Common myeloid progenitor, CD34-positive (primary cell): Measurements from ENCODE around the gene SLC6A3.

Source experiments
- CTCF ChIA-PET: fragments of 350-600 bp; sonication (Branson Sonifier 250); formaldehyde crosslinking; loops from one replicate; lab custom pipeline; 2021; ENCODE audit warnings: antibody characterized with exemption; lab: Charles Lee
- POLR2A ChIA-PET: fragments of 350-600 bp; sonication (Branson Sonifier 250); formaldehyde crosslinking; loops from one replicate; lab custom pipeline; 2021; ENCODE audit warnings: antibody characterized with exemption; lab: Charles Lee
- DNase-seq, 3 donors: peaks; one replicate each; pipeline versions ENCODE4 v3.0.0 to v3.0.0-alpha.2; 2013
- H3K27ac ChIP-seq, 2 experiments: 1 replicate in 1 of 2; 2 replicates in 1 of 2; pipeline ENCODE4 v1.7.0; 2013; ENCODE audit warnings: inconsistent platforms in 2 of 2, low read length in 2 of 2, mild to moderate bottlenecking in 2 of 2, low read depth in 1 of 2, moderate library complexity in 1 of 2; ENCODE audit not compliant: severe bottlenecking in 2 of 2, insufficient read depth in 1 of 2, poor library complexity in 1 of 2
- H3K27me3 ChIP-seq, 5 experiments: replicated peaks in 2 of 5; 1 replicate in 3 of 5; 2 replicates in 2 of 5; pipeline versions ENCODE4 v1.6.1 to v1.7.0; 2013; ENCODE audit warnings: low read length in 4 of 5, mild to moderate bottlenecking in 2 of 5, moderate library complexity in 2 of 5, inconsistent platforms in 1 of 5; ENCODE audit not compliant: insufficient read depth in 5 of 5, control insufficient read depth in 4 of 5
- H3K36me3 ChIP-seq, 4 experiments: 1 replicate in 2 of 4; 2 replicates in 2 of 4; pipeline versions ENCODE4 v1.6.1 to v1.7.0; 2013; ENCODE audit warnings: low read length in 3 of 4, control low read depth in 1 of 4, mild to moderate bottlenecking in 1 of 4; ENCODE audit not compliant: control insufficient read depth in 4 of 4, insufficient read depth in 4 of 4
- H3K4me1 ChIP-seq, 4 experiments: 1 replicate in 3 of 4; 2 replicates in 1 of 4; pipeline versions ENCODE4 v1.6.1 to v1.7.1; 2013; ENCODE audit warnings: low read length in 3 of 4, mild to moderate bottlenecking in 3 of 4, control low read depth in 1 of 4, inconsistent platforms in 1 of 4, moderate library complexity in 1 of 4; ENCODE audit not compliant: control insufficient read depth in 4 of 4, insufficient read depth in 4 of 4; ENCODE audit errors: control extremely low read depth in 1 of 4
- H3K4me3 ChIP-seq, 7 experiments: 1 replicate in 4 of 7; 2 replicates in 3 of 7; pipeline versions ENCODE4 v1.5.1 to v1.7.0; 2013; ENCODE audit warnings: mild to moderate bottlenecking in 7 of 7, low read length in 6 of 7, moderate library complexity in 6 of 7, inconsistent platforms in 2 of 7, low read depth in 2 of 7, control low read depth in 1 of 7; ENCODE audit not compliant: insufficient read depth in 4 of 7, control insufficient read depth in 1 of 7; ENCODE audit errors: extremely low read depth in 1 of 7
- H3K9me3 ChIP-seq, 5 experiments: 1 replicate in 4 of 5; 2 replicates in 1 of 5; pipeline versions ENCODE4 v1.6.1 to v1.7.1; 2013; ENCODE audit warnings: low read length in 4 of 5, mild to moderate bottlenecking in 2 of 5, inconsistent platforms in 1 of 5, low read depth in 1 of 5, moderate library complexity in 1 of 5; ENCODE audit not compliant: control insufficient read depth in 4 of 5, insufficient read depth in 2 of 5; ENCODE audit errors: control extremely low read depth in 1 of 5
- WGBS: methylation state at CpG from one replicate; pipeline ENCODE4 v1.1.5; 2013; ENCODE audit not compliant: insufficient coverage; 5-methylcytosine and 5-hydroxymethylcytosine counted together

SLC6A3 gene

GRCh38 chr5:1380011-1380817 lies 65.0 kb downstream of the SLC6A3 start:
- peak; percentile 44 to 79 (median 73) for DNase-seq
- Histone ChIP-seq H3K4me1 (peaks cover 0 to 8% (median 2%) of the 10 kb centered on the region in 4 experiments), H3K9me3 (peaks cover 0 to 18% (median 10%) of the 10 kb centered on the region in 5 experiments), H3K36me3 (no peaks in the 10 kb centered on the region), H3K4me3 (peak overlapping the region in 2 of 7 experiments; percentile 36 to 42), H3K27ac (no peak overlapping the region), H3K27me3 (peaks cover 0 to 38% (median 10%) of the 10 kb centered on the region in 5 experiments)
- 10% methylated on average over 29 of the region's 34 CpGs for whole genome bisulfite sequencing
- ChIA-PET CTCF (interaction anchor here (0.7 to 1.7 kb wide), 9 partner anchors 18 to 478 kb away, joined by 3 to 11 read pairs (median 4); partner anchors contain the start of gene CLPTM1L), POLR2A (interaction anchor here (1.3 kb wide), 1 partner anchor 35 kb away, joined by 4 read pairs; the partner anchor contains the start of gene CLPTM1L)

- Histone ChIP-seq H3K9me3 (peaks cover 0 to 18% (median 10%) of the 10 kb centered on the region in 5 experiments), H3K36me3 (no peaks in the 10 kb centered on the region), H3K27me3 (peaks cover 0 to 48% (median 9%) of the 10 kb centered on the region in 5 experiments), H3K27ac (no peak overlapping the region), H3K4me1 (peaks cover 0 to 8% (median 2%) of the 10 kb centered on the region in 4 experiments), H3K4me3 (no peak overlapping the region)
- ChIA-PET POLR2A (no interaction called here), CTCF (interaction anchor here (0.7 to 1.7 kb wide), 8 partner anchors 15 to 477 kb away, joined by 3 to 11 read pairs (median 4); no protein-coding TSS in a partner anchor)
- DNase-seq: no peak
- 98% methylated on average over 21 of the region's 24 CpGs for WGBS
These were observed 66.2 kb downstream of the SLC6A3 start for GRCh38 chr5:1378866-1379659.

- CTCF ChIA-PET: interaction anchor here (1.0 kb wide), 1 partner anchor 14 kb away, joined by 3 read pairs; no protein-coding TSS in a partner anchor
- Histone ChIP-seq H3K4me1 (peaks cover 0 to 8% (median 2%) of the 10 kb centered on the region in 4 experiments), H3K27me3 (peaks cover 0 to 49% (median 9%) of the 10 kb centered on the region in 5 experiments), H3K27ac (no peak overlapping the region), H3K4me3 (no peak overlapping the region), H3K9me3 (peaks cover 0 to 18% (median 10%) of the 10 kb centered on the region in 5 experiments), H3K36me3 (no peaks in the 10 kb centered on the region)
- POLR2A ChIA-PET: interaction anchor here (0.7 kb wide), 1 partner anchor 7 kb away, joined by 3 read pairs; no protein-coding TSS in a partner anchor
- DNase-seq: no peak
- 96% methylated on average over 8 of the region's 18 CpGs for WGBS
These were observed 67.1 kb downstream of the SLC6A3 start for GRCh38 chr5:1378096-1378495.

- DNase-seq: no peak
- Histone ChIP-seq H3K36me3 (no peaks in the 10 kb centered on the region), H3K27ac (no peak overlapping the region), H3K9me3 (peaks cover 0 to 18% (median 10%) of the 10 kb centered on the region in 5 experiments), H3K27me3 (peaks cover 0 to 52% (median 6%) of the 10 kb centered on the region in 5 experiments), H3K4me3 (no peak overlapping the region), H3K4me1 (peaks cover 0 to 8% (median 2%) of the 10 kb centered on the region in 4 experiments)
- ChIA-PET POLR2A (interaction anchor here (0.6 kb wide), 1 partner anchor 101 kb away, joined by 4 read pairs; no protein-coding TSS in a partner anchor), CTCF (no interaction called here)
- WGBS: 97% methylated on average over 3 of the region's 3 CpGs
These were observed 68.3 kb downstream of the SLC6A3 start for GRCh38 chr5:1376981-1377380.

GRCh38 chr5:1375871-1376810 lies 69.1 kb downstream of the SLC6A3 start:
- H3K27me3 ChIP-seq: peaks cover 0 to 52% (median 6%) of the 10 kb centered on the region in 5 experiments
- H3K27ac ChIP-seq: no peak overlapping the region
- DNase-seq: no peak
- POLR2A ChIA-PET: interaction anchor here (0.6 kb wide), 1 partner anchor 102 kb away, joined by 4 read pairs; no protein-coding TSS in a partner anchor
- CTCF ChIA-PET: no interaction called here
- H3K4me3 ChIP-seq: no peak overlapping the region
- 79% methylated on average over 13 of the region's 23 CpGs for WGBS
- H3K4me1 ChIP-seq: peaks cover 0 to 8% (median 2%) of the 10 kb centered on the region in 4 experiments
- no peaks in the 10 kb centered on the region for H3K36me3 ChIP-seq
- peaks cover 0 to 18% (median 10%) of the 10 kb centered on the region in 5 experiments for H3K9me3 ChIP-seq

GRCh38 chr5:1374679-1375055 lies 70.6 kb downstream of the SLC6A3 start:
- WGBS: 92% methylated on average over 5 of the region's 6 CpGs

More at GRCh38 chr5:1374679-1375055, 70.6 kb downstream of the SLC6A3 start:
- ChIA-PET POLR2A (no interaction called here), CTCF (interaction anchor here (1.0 kb wide), 1 partner anchor 320 kb away, joined by 3 read pairs; no protein-coding TSS in a partner anchor)
- no peaks in the 10 kb centered on the region for H3K4me1 ChIP-seq
- no peak for DNase-seq
- peaks cover 0 to 16% (median 8%) of the 10 kb centered on the region in 5 experiments for H3K9me3 ChIP-seq
- peaks cover 0 to 40% (median 6%) of the 10 kb centered on the region in 5 experiments for H3K27me3 ChIP-seq
- no peaks in the 10 kb centered on the region for H3K36me3 ChIP-seq
- no peak overlapping the region for H3K27ac ChIP-seq
- H3K4me3 ChIP-seq: no peak overlapping the region
